HepG2 (cell line): ENCODE data around the gene ABHD1. TPM values are rescaled to one million over a fixed set of nuclear protein-coding genes. Genes with fewer than 3 reads are reported as not detected.

Source experiments
- ATF2 ChIP-seq: sonication (generic); formaldehyde crosslinking; IDR thresholded peaks from 2 replicates; pipeline ENCODE4 v1.4.0; 2020; ENCODE audit warnings: missing genetic modification reagents
- E2F2 ChIP-seq: sonication (generic); formaldehyde crosslinking; IDR thresholded peaks from 2 replicates; pipeline ENCODE4 v1.4.0; 2020; ENCODE audit warnings: missing genetic modification reagents, borderline replicate concordance
- GMEB1 ChIP-seq: sonication (generic); formaldehyde crosslinking; IDR thresholded peaks from 2 replicates; pipeline ENCODE4 v1.5.1; 2020; ENCODE audit warnings: missing genetic modification reagents, mild to moderate bottlenecking, borderline replicate concordance
- HCFC1 ChIP-seq: fragments of 150-350 bp; IDR thresholded peaks from 2 replicates; pipeline ENCODE4 v1.6.1; 2014; ENCODE audit warnings: low read depth, low read length
- NFYC ChIP-seq: IDR thresholded peaks from 2 replicates; pipeline ENCODE4 v1.6.1; 2016; ENCODE audit warnings: missing genetic modification reagents, missing compliant biosample characterization
- NRL ChIP-seq: sonication (generic); formaldehyde crosslinking; IDR thresholded peaks from 2 replicates; pipeline ENCODE4 v1.5.0; 2020; ENCODE audit warnings: missing genetic modification reagents, mild to moderate bottlenecking, moderate library complexity, borderline replicate concordance
- RFX5 ChIP-seq: IDR thresholded peaks from 2 replicates; pipeline ENCODE4 v1.6.1; 2011; ENCODE audit warnings: low read depth, low read length, improper control_type of control experiment
- RFXANK ChIP-seq: IDR thresholded peaks from 2 replicates; pipeline ENCODE4 v1.6.1; 2016
- U2AF1 ChIP-seq: fragments of 200-400 bp; formaldehyde crosslinking; optimal IDR thresholded peaks from 2 replicates; pipeline ENCODE3; 2017; ENCODE audit warnings: mild to moderate bottlenecking, low read depth, low read length
- ZNF142 ChIP-seq: sonication (generic); formaldehyde crosslinking; IDR thresholded peaks from 2 replicates; pipeline ENCODE4 v1.4.0; 2020; ENCODE audit warnings: missing genetic modification reagents
- ZNF570 ChIP-seq: sonication (generic); formaldehyde crosslinking; IDR thresholded peaks from 2 replicates; pipeline ENCODE4 v1.4.0; 2020; ENCODE audit warnings: mild to moderate bottlenecking, missing genetic modification reagents, borderline replicate concordance
- ZNF576 ChIP-seq: sonication (generic); formaldehyde crosslinking; IDR thresholded peaks from 2 replicates; pipeline ENCODE4 v1.4.0; 2020; ENCODE audit warnings: mild to moderate bottlenecking, missing genetic modification reagents
- ZNF687 ChIP-seq: sonication (generic); formaldehyde crosslinking; IDR thresholded peaks from 2 replicates; pipeline ENCODE4 v1.5.1; 2020; ENCODE audit warnings: mild to moderate bottlenecking, missing genetic modification reagents, moderate library complexity
- polyA plus RNA-seq, 8 experiments: library from polyadenylated mRNA; depleted of rRNA in 3 of 8; stranded (reverse) in 7 of 8; unstranded in 1 of 8; fragments of >200 nt; fragmentation: Illumina TruSeq in 4 of 8; extraction: Trizol in 4 of 8; gene quantifications; 2 replicates each; pipeline versions ENCODE4 v1.2.1 to v1.2.3, GENCODE V29; 2011 to 2016; ENCODE audit warnings: low read depth in 4 of 8, missing spikeins in 1 of 8, mixed read lengths in 1 of 8; ENCODE audit not compliant: insufficient read depth in 1 of 8
- total RNA-seq, 5 experiments: library from RNA; depleted of rRNA; stranded (reverse); fragments of >200 nt; fragmentation: Illumina TruSeq; extraction: Trizol; gene quantifications; 2 replicates each; pipeline ENCODE4 v1.2.3, GENCODE V29; 2016; ENCODE audit warnings: low read depth in 1 of 5

The ABHD1 gene
- total and polyA plus RNA-seq, 2 of the 13 experiments (the other 11 are each of a cell fraction or from before 2014, with no cell fraction given): 0.04 to 0.81 TPM

GRCh38 chr2:27086090-27086723 is 37.4 kb upstream of the ABHD1 start (continued):
- TF ChIP-seq ZNF687 (CRISPR knock-in tag): peak; percentile 84
- no peak; the same call in 1 of the 2 replicates for TF ChIP-seq ZNF570 (CRISPR knock-in tag)
- peak; percentile 84 for TF ChIP-seq ZNF142
- TF ChIP-seq RFXANK: peak; percentile 88
- peak; percentile 54; the same call in 1 of the 2 replicates for TF ChIP-seq ATF2 (CRISPR knock-in tag)
- peak; percentile 83; the same call in 1 of the 2 replicates for TF ChIP-seq ZNF576 (CRISPR knock-in tag)
- TF ChIP-seq NRL (CRISPR knock-in tag): 0 out of 2 replicates have a peak, but pooled peaks have one; percentile 15
- no peak for TF ChIP-seq U2AF1
- TF ChIP-seq GMEB1: peak; percentile 74
- TF ChIP-seq RFX5: no peak
- no peak for TF ChIP-seq HCFC1
- peak; percentile 94; the same call in 1 of the 2 replicates for TF ChIP-seq E2F2 (CRISPR knock-in tag)
- TF ChIP-seq NFYC (CRISPR knock-in tag): peak; percentile 59
